HG03469 (cell line): ENCODE data around the gene SPIB.

ENCODE experiments used
- ATAC-seq: cut with Tn5 transposase; IDR thresholded peaks from one replicate; pipeline ENCODE4 v1.9.1; 2021; ENCODE audit warnings: mild to moderate bottlenecking, moderate library complexity, moderate number of reproducible peaks; ENCODE audit not compliant: unreplicated experiment

SPIB gene

GRCh38 chr19:50417111-50418081 lies 1.3 kb upstream of the SPIB start:
- no peak for ATAC-seq

- ATAC-seq = no peak
These were observed 363 bp downstream of the SPIB start for GRCh38 chr19:50419022-50419579.

DNA sequence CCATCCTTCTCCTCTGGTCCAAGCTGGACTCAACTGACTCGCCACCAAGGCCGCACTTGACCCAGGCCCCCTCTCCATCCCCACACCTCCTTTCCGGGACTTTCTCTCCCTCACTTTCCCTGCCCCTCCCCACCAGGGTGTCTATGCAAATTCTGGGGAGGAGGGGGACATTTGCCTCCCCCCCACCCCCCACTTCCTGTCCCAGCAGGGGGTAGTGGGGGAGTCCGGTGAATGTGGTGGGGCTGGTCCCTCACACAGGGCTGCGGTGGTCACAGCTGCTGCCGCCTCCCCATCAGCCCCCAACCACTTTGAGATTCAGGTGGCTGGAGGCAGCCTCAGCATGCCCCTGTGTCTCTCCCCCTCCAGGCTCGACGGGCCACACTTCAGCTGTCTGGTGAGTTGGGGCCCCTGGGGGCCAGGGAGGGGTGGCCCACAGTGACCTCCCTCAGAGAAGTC lies 870 bp downstream of the SPIB start:
- no peak for ATAC-seq

GRCh38 chr19:50420127-50420526 lies 1.4 kb downstream of the SPIB start:
- ATAC-seq = no peak

- ATAC-seq = no peak
These were observed 2.1 kb downstream of the SPIB start for GRCh38 chr19:50420808-50421207.

GRCh38 chr19:50422397-50423278 lies 3.9 kb downstream of the SPIB start:
- ATAC-seq = no peak

DNA sequence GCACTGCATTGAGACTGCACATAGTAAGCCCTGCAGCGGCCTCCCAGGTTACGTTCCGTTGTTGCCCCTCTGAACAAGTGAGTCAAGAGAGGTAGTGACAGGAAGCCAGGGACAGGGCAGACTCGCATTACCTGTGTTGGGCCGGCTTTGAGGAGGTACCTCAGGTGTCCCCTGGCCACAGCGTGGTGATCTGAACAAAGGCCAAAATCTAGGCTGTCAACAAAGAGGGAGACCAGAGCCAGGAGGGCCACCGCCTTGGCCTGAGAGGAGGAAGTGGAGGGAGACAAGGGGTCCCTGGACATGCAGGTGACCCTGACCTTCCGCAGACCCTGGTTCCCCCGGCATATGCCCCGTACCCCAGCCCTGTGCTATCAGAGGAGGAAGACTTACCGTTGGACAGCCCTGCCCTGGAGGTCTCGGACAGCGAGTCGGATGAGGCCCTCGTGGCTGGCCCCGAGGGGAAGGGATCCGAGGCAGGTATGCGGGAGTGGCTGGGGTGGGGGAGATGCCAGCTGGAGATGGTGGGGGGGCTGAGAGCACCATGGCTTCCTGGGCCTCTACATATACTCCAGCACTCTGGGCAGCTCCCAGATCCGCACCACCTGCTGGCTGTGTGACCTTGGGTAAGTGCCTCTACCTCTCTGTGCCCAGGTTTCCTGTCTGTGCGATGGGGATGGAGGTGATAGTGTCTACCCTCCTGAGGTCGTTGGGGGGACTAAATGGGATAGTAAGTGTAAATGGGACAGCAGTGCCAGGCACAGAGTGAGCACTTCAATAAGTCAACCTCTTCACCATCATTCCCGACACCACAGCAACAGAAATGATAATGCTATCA lies 4.8 kb downstream of the SPIB start:
- no peak for ATAC-seq

DNA sequence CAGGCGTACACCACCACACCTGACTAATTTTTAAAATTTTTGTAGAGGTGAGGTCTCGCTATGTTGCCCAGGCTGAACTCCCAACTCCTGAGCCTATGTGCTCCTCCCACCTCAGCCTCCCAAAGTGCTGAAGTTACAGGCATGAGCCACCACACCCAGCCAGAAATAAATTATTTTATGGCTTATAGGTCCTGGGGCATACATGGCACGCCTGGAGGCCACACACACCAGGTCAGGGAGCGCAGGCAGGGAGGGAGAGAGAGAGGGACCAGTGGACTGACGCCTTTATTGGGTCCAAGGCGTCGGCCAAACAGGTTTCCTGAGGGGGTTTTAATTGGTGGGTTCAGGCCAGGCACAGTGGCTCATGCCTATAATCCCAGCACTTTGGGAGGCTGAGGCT lies 6.8 kb downstream of the SPIB start:
- no peak for ATAC-seq

- ATAC-seq = no peak
These were observed 8.7 kb downstream of the SPIB start for GRCh38 chr19:50427318-50427925.

GRCh38 chr19:50427997-50428425 lies 9.3 kb downstream of the SPIB start:
- ATAC-seq = no peak

GRCh38 chr19:50428772-50429463 lies 10.2 kb downstream of the SPIB start:
- ATAC-seq = no peak

- no peak for ATAC-seq
These were observed 12.2 kb downstream of the SPIB start for GRCh38 chr19:50430888-50431342.

GRCh38 chr19:50431343-50432220 lies 12.8 kb downstream of the SPIB start:
- ATAC-seq = peak; percentile 50

- ATAC-seq = no peak
These were observed 13.7 kb downstream of the SPIB start, which contains the start of gene MYBPC2 for GRCh38 chr19:50432221-50433028. Gene MYBPC2, plus strand, starts transcription at chr19:50432892. Its CDS starts 62 bp downstream, at chr19:50432954.

GRCh38 chr19:50433201-50434180 lies 14.8 kb downstream of the SPIB start:
- no peak for ATAC-seq

- ATAC-seq = no peak
These were observed 15.8 kb downstream of the SPIB start for GRCh38 chr19:50434525-50434924.
